WTC11 (cell line): Measurements from ENCODE around the gene ZBTB7C. TPM values are rescaled to one million over a fixed set of nuclear protein-coding genes. Genes with fewer than 3 reads are reported as not detected.

Experiments used
- ATAC-seq: fragments of 200-7000 bp; cut with Tn5 transposase; 2 replicates; pipeline ENCODE4 v1.10.0; 2021; ENCODE audit warnings: mild to moderate bottlenecking, moderate library complexity
- CTCF ChIA-PET: fragments of 300-600 bp; sonication (Branson Sonifier 250); formaldehyde crosslinking; loops from one replicate; lab custom pipeline; 2021; ENCODE audit warnings: antibody characterized with exemption; lab: Charles Lee
- POLR2A ChIA-PET: fragments of 350-600 bp; sonication (Branson Sonifier 250); formaldehyde crosslinking; loops from one replicate; lab custom pipeline; 2021; ENCODE audit warnings: antibody characterized with exemption; lab: Charles Lee
- DNase-seq: peaks from one replicate; pipeline ENCODE4 v3.0.0; 2021; ENCODE audit warnings: low spot score
- H3K27ac Mint-ChIP-seq: 2 replicates; pipeline ENCODE4 v1.8.0; 2021; ENCODE audit warnings: mixed read lengths
- H3K27me3 Mint-ChIP-seq: 2 replicates; pipeline ENCODE4 v1.8.0; 2021; ENCODE audit warnings: low read depth, mild to moderate bottlenecking, moderate library complexity, mixed read lengths
- H3K36me3 Mint-ChIP-seq: 2 replicates; pipeline ENCODE4 v1.8.0; 2021; ENCODE audit warnings: mixed read lengths
- H3K4me1 Mint-ChIP-seq: 2 replicates; pipeline ENCODE4 v1.8.0; 2022; ENCODE audit warnings: mixed read lengths
- H3K4me3 Mint-ChIP-seq: 2 replicates; pipeline ENCODE4 v1.8.0; 2021; ENCODE audit warnings: mild to moderate bottlenecking, moderate library complexity, mixed read lengths
- H3K9me3 Mint-ChIP-seq: 2 replicates; pipeline ENCODE4 v1.8.0; 2021; ENCODE audit warnings: mixed read lengths
- AFF4 ChIP-seq: sonication (generic); formaldehyde crosslinking; IDR thresholded peaks from 2 replicates; pipeline ENCODE4 v1.8.1; 2023; ENCODE audit warnings: mild to moderate bottlenecking, missing genetic modification reagents, borderline replicate concordance
- ATF2 ChIP-seq: sonication (generic); formaldehyde crosslinking; IDR thresholded peaks from 2 replicates; pipeline ENCODE4 v1.8.1; 2022; ENCODE audit warnings: low read depth, missing genetic modification reagents, borderline replicate concordance
- ATF3 ChIP-seq: sonication (generic); formaldehyde crosslinking; conservative IDR thresholded peaks from 2 replicates; pipeline ENCODE4 v1.8.1; 2022; ENCODE audit warnings: mild to moderate bottlenecking, missing genetic modification reagents
- ATF6 ChIP-seq: sonication (generic); formaldehyde crosslinking; IDR thresholded peaks from 2 replicates; pipeline ENCODE4 v1.8.1; 2023; ENCODE audit warnings: mild to moderate bottlenecking, missing genetic modification reagents
- FOXJ3 ChIP-seq: sonication (generic); formaldehyde crosslinking; IDR thresholded peaks from 2 replicates; pipeline ENCODE4 v1.9.0; 2021; ENCODE audit warnings: missing genetic modification reagents, mild to moderate bottlenecking, borderline replicate concordance
- FOXP1 ChIP-seq: sonication (generic); formaldehyde crosslinking; IDR thresholded peaks from 2 replicates; pipeline ENCODE4 v1.8.0; 2022; ENCODE audit warnings: missing genetic modification reagents, mild to moderate bottlenecking, moderate library complexity, borderline replicate concordance
- GTF2I ChIP-seq: fragments of 250-450 bp; sonication (Bioruptor Pico); conservative IDR thresholded peaks from 2 replicates; pipeline ENCODE4 v1.4.0; 2021; ENCODE audit warnings: mild to moderate bottlenecking
- IRF1 ChIP-seq: sonication (generic); formaldehyde crosslinking; IDR thresholded peaks from 2 replicates; pipeline ENCODE4 v1.8.0; 2023; ENCODE audit warnings: missing genetic modification reagents
- JUN ChIP-seq: sonication (generic); formaldehyde crosslinking; IDR thresholded peaks from 2 replicates; pipeline ENCODE4 v1.8.0; 2023; ENCODE audit warnings: mild to moderate bottlenecking, missing genetic modification reagents
- NFYB ChIP-seq: sonication (generic); formaldehyde crosslinking; conservative IDR thresholded peaks from 2 replicates; pipeline ENCODE4 v1.8.0; 2022; ENCODE audit warnings: low read depth, missing genetic modification reagents
- NR2C2 ChIP-seq: sonication (generic); formaldehyde crosslinking; IDR thresholded peaks from 2 replicates; pipeline ENCODE4 v1.8.0; 2022; ENCODE audit warnings: mild to moderate bottlenecking, missing genetic modification reagents
- NR3C1 ChIP-seq: sonication (generic); formaldehyde crosslinking; conservative IDR thresholded peaks from 2 replicates; pipeline ENCODE4 v1.8.1; 2023; ENCODE audit warnings: low read depth, mild to moderate bottlenecking, missing genetic modification reagents
- PREB ChIP-seq: sonication (generic); formaldehyde crosslinking; IDR thresholded peaks from 2 replicates; pipeline ENCODE4 v1.8.1; 2022; ENCODE audit warnings: mild to moderate bottlenecking, missing genetic modification reagents, moderate library complexity, borderline replicate concordance
- RORB ChIP-seq: fragments of 250-450 bp; sonication (Bioruptor Pico); IDR thresholded peaks from 2 replicates; pipeline ENCODE4 v1.9.0; 2021; ENCODE audit warnings: mild to moderate bottlenecking
- SMAD3 ChIP-seq: sonication (generic); formaldehyde crosslinking; IDR thresholded peaks from 2 replicates; pipeline ENCODE4 v1.8.0; 2022; ENCODE audit warnings: missing genetic modification reagents, mild to moderate bottlenecking, borderline replicate concordance
- SMAD4 ChIP-seq: sonication (generic); formaldehyde crosslinking; IDR thresholded peaks from 2 replicates; pipeline ENCODE4 v1.8.0; 2022; ENCODE audit warnings: mild to moderate bottlenecking, missing genetic modification reagents
- ZMAT4 ChIP-seq: fragments of 250-450 bp; sonication (Bioruptor Pico); IDR thresholded peaks from 2 replicates; pipeline ENCODE4 v1.9.0; 2021; ENCODE audit warnings: mild to moderate bottlenecking
- ZNF138 ChIP-seq: sonication (generic); formaldehyde crosslinking; conservative IDR thresholded peaks from 2 replicates; pipeline ENCODE4 v1.8.1; 2022; ENCODE audit warnings: mild to moderate bottlenecking, moderate library complexity, missing genetic modification reagents
- total RNA-seq: library from RNA; stranded (reverse); gene quantifications from 3 replicates; pipeline ENCODE4 v1.2.3, GENCODE V29; 2021

Gene ZBTB7C
- total RNA-seq, 1 experiment from 2014 or later: 0.48 TPM

- H3K4me1 Mint-ChIP-seq: peaks cover 39% of the 10 kb centered on the region
- H3K27me3 Mint-ChIP-seq: no peaks in the 10 kb centered on the region
- POLR2A ChIA-PET: no interaction called here
- H3K27ac Mint-ChIP-seq: no peak overlapping the region
- no peaks in the 10 kb centered on the region for H3K9me3 Mint-ChIP-seq
- CTCF ChIA-PET: no interaction called here
- DNase-seq (no peak), ATAC-seq (no peak)
- TF ChIP-seq FOXP1 (CRISPR knock-in tag): no peak
- TF ChIP-seq ZNF138 (CRISPR knock-in tag): no peak
- no peak for TF ChIP-seq ATF6 (CRISPR knock-in tag)
- TF ChIP-seq ZMAT4 (CRISPR knock-in tag): no peak
- TF ChIP-seq SMAD3: no peak
- no peak for TF ChIP-seq NR2C2 (CRISPR knock-in tag)
- no peak for TF ChIP-seq ATF3 (CRISPR knock-in tag)
- no peak for TF ChIP-seq GTF2I (CRISPR knock-in tag)
- TF ChIP-seq IRF1 (CRISPR knock-in tag): no peak
- TF ChIP-seq RORB (CRISPR knock-in tag): no peak
- no peaks in the 10 kb centered on the region for H3K36me3 Mint-ChIP-seq
- no peak overlapping the region for H3K4me3 Mint-ChIP-seq
Observed at GRCh38 chr18:48076461-48076860, 332.7 kb downstream of the ZBTB7C start.

GRCh38 chr18:48075707-48076093 is 333.5 kb downstream of the ZBTB7C start:
- TF ChIP-seq FOXJ3 (CRISPR knock-in tag) (no peak), JUN (CRISPR knock-in tag) (no peak)
- DNase-seq (no peak), ATAC-seq (no peak)
- peaks cover 35% of the 10 kb centered on the region for H3K4me1 Mint-ChIP-seq
- no peak overlapping the region for H3K27ac Mint-ChIP-seq
- no peaks in the 10 kb centered on the region for H3K36me3 Mint-ChIP-seq
- ChIA-PET POLR2A (no interaction called here), CTCF (interaction anchor here (1.4 kb wide), 1 partner anchor 16 kb away, joined by 5 read pairs; no protein-coding TSS in a partner anchor)
- no peaks in the 10 kb centered on the region for H3K27me3 Mint-ChIP-seq
- H3K9me3 Mint-ChIP-seq: no peaks in the 10 kb centered on the region
- H3K4me3 Mint-ChIP-seq: no peak overlapping the region

GRCh38 chr18:48074929-48075706 is 334.1 kb downstream of the ZBTB7C start:
- DNase-seq: no peak
- Mint-ChIP-seq H3K27me3 (no peaks in the 10 kb centered on the region), H3K27ac (no peak overlapping the region), H3K4me1 (peaks cover 30% of the 10 kb centered on the region), H3K4me3 (no peak overlapping the region), H3K9me3 (no peaks in the 10 kb centered on the region), H3K36me3 (no peaks in the 10 kb centered on the region)
- no peak for ATAC-seq
- POLR2A ChIA-PET: interaction anchor here (0.5 kb wide), 1 partner anchor 20 kb away, joined by 5 read pairs; no protein-coding TSS in a partner anchor
- CTCF ChIA-PET: interaction anchor here (1.0 to 1.4 kb wide), 3 partner anchors 15 to 370 kb away, joined by 3 to 5 read pairs (median 3); no protein-coding TSS in a partner anchor
- TF ChIP-seq ATF2 (CRISPR knock-in tag) (no peak), GTF2I (CRISPR knock-in tag) (no peak), PREB (no peak), NFYB (CRISPR knock-in tag) (no peak), AFF4 (CRISPR knock-in tag) (no peak), NR2C2 (CRISPR knock-in tag) (no peak), SMAD4 (no peak), ZNF138 (CRISPR knock-in tag) (no peak), NR3C1 (CRISPR knock-in tag) (no peak)
